Fibroblast of mammary gland (primary cell): ENCODE results near the gene CRBN.

Experiments used
- DNase-seq: peaks from one replicate; pipeline ENCODE4 v3.0.0-alpha.2; 2010; ENCODE audit warnings: low read depth
- H3K4me3 ChIP-seq: 2 replicates; pipeline ENCODE4 v1.5.1; 2011; ENCODE audit warnings: low read depth, mild to moderate bottlenecking, low read length, moderate library complexity; ENCODE audit not compliant: control insufficient read depth
- CTCF ChIP-seq: conservative IDR thresholded peaks from 2 replicates; pipeline ENCODE4 v1.5.1; 2011; ENCODE audit warnings: low read depth, low read length, inconsistent platforms; ENCODE audit not compliant: control insufficient read depth, insufficient read depth

CRBN gene

GRCh38 chr3:3192286-3192675 lies 12.8 kb upstream of the CRBN start:
- no peak for TF ChIP-seq CTCF
- DNase-seq, result no peak
- H3K4me3 ChIP-seq, result no peak overlapping the region

- no peak for DNase-seq
- no peak overlapping the region for H3K4me3 ChIP-seq
- no peak for TF ChIP-seq CTCF
Measured at GRCh38 chr3:3191675-3192285, 12.3 kb upstream of the CRBN start.

GRCh38 chr3:3189961-3190360 lies 10.5 kb upstream of the CRBN start:
- no peak overlapping the region for H3K4me3 ChIP-seq
- DNase-seq, result peak; percentile 7

GRCh38 chr3:3189102-3189727 lies 9.7 kb upstream of the CRBN start:
- H3K4me3 ChIP-seq, result no peak overlapping the region
- TF ChIP-seq CTCF, result no peak
- peak; percentile 31 for DNase-seq

More at GRCh38 chr3:3189961-3190360, 10.5 kb upstream of the CRBN start:
- TF ChIP-seq CTCF, result no peak

- no peak for DNase-seq
- H3K4me3 ChIP-seq, result no peak overlapping the region
- TF ChIP-seq CTCF, result no peak
Measured at GRCh38 chr3:3184876-3185275, 5.4 kb upstream of the CRBN start.

GRCh38 chr3:3180456-3180855 lies 965 bp upstream of the CRBN start:
- peak; percentile 3 for DNase-seq
- TF ChIP-seq CTCF, result no peak
- no peak overlapping the region for H3K4me3 ChIP-seq
